BJ (cell line): ENCODE data around the gene PPA2. TPM values are rescaled to one million over a fixed set of nuclear protein-coding genes. Genes with fewer than 3 reads are reported as not detected.

ENCODE experiments used
- CTCF ChIA-PET: fragments of 350-600 bp; formaldehyde crosslinking; extraction: SDS; loops from one replicate; lab custom pipeline; 2021; ENCODE audit warnings: antibody characterized with exemption, inconsistent platforms; lab: Yijun Ruan, JAX
- POLR2A ChIA-PET: fragments of 300-600 bp; sonication (Branson Sonifier 250); formaldehyde crosslinking; extraction: SDS; loops from one replicate; lab custom pipeline; 2021; ENCODE audit warnings: antibody characterized with exemption; lab: Charles Lee
- DNase-seq: peaks from one replicate; pipeline ENCODE4 v3.0.0-alpha.2; 2011; ENCODE audit warnings: low read depth
- H3K27me3 ChIP-seq: 2 replicates; pipeline ENCODE4 v1.6.0; 2011; ENCODE audit warnings: low read length; ENCODE audit not compliant: control insufficient read depth, insufficient read depth
- H3K36me3 ChIP-seq: 2 replicates; pipeline ENCODE4 v1.5.1; 2011; ENCODE audit warnings: low read length; ENCODE audit not compliant: control insufficient read depth, insufficient read depth
- H3K4me3 ChIP-seq: 2 replicates; pipeline ENCODE4 v1.5.1; 2011; ENCODE audit warnings: low read depth, mild to moderate bottlenecking, control low read depth, low read length
- polyA plus RNA-seq: library from polyadenylated mRNA; depleted of rRNA; stranded (reverse); fragments of >200 nt; gene quantifications from 2 replicates; pipeline ENCODE4 v1.2.3, GENCODE V29; 2011
- TF ChIP-seq, protein P1 (sequence below): IDR thresholded peaks from 2 replicates; pipeline ENCODE4 v1.5.1; 2011; ENCODE audit warnings: low read depth, mild to moderate bottlenecking, control low read depth, inconsistent platforms, low read length, moderate library complexity; ENCODE audit not compliant: insufficient read depth

Gene PPA2
- polyA plus RNA-seq, 1 experiment, result 51.8 TPM

DNA sequence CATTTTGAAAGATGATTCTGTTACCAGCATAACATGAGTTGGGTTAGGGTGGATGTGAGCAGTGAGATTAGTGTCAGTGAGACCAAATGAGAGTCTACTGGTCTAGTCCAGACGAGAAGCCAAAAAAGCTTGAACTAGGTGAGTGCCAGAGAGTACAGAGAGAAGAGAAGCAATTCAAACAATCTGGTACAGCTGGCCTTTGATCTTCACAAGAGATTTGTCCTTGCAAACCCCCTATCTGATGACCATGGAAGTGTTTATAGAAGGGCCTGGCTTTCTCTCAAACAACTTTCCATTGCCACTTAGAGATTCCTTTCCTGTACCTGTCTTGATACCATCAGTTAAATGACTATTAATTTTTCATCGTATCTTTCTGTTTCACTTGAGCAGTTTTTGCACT lies 128.5 kb downstream of the PPA2 start:
- no peak for DNase-seq
- TF ChIP-seq, protein P1, sequence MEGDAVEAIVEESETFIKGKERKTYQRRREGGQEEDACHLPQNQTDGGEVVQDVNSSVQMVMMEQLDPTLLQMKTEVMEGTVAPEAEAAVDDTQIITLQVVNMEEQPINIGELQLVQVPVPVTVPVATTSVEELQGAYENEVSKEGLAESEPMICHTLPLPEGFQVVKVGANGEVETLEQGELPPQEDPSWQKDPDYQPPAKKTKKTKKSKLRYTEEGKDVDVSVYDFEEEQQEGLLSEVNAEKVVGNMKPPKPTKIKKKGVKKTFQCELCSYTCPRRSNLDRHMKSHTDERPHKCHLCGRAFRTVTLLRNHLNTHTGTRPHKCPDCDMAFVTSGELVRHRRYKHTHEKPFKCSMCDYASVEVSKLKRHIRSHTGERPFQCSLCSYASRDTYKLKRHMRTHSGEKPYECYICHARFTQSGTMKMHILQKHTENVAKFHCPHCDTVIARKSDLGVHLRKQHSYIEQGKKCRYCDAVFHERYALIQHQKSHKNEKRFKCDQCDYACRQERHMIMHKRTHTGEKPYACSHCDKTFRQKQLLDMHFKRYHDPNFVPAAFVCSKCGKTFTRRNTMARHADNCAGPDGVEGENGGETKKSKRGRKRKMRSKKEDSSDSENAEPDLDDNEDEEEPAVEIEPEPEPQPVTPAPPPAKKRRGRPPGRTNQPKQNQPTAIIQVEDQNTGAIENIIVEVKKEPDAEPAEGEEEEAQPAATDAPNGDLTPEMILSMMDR, result no peak
- Histone ChIP-seq H3K27me3 (no peaks in the 10 kb centered on the region), H3K36me3 (no peaks in the 10 kb centered on the region), H3K4me3 (no peak overlapping the region)
- CTCF ChIA-PET, result interaction anchor here (0.6 to 1.4 kb wide), 2 partner anchors 10 to 205 kb away, joined by 3 to 4 read pairs; no protein-coding TSS in a partner anchor
- POLR2A ChIA-PET, result no interaction called here

DNA sequence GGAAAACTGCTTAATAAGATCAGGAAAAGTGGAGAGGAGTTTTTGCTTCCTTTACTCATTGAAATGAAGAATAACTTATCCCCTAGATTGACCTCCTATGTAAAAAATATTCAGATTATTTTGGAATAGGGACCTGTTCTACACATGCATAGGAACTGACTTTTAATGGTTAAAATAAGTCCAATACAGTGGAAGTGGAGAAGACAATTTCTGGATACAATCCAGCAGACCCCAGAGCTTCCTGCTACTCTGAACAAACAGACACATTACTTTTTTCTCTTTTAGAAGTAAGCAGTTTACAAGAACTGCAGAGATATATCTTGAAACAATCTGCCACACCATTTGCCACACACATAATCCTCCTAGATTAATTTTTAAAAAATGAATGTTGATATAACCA lies 129.7 kb downstream of the PPA2 start:
- POLR2A ChIA-PET, result no interaction called here
- CTCF ChIA-PET, result interaction anchor here (1.4 to 1.9 kb wide), 2 partner anchors 15 to 204 kb away, joined by 4 to 5 read pairs; no protein-coding TSS in a partner anchor

DNA sequence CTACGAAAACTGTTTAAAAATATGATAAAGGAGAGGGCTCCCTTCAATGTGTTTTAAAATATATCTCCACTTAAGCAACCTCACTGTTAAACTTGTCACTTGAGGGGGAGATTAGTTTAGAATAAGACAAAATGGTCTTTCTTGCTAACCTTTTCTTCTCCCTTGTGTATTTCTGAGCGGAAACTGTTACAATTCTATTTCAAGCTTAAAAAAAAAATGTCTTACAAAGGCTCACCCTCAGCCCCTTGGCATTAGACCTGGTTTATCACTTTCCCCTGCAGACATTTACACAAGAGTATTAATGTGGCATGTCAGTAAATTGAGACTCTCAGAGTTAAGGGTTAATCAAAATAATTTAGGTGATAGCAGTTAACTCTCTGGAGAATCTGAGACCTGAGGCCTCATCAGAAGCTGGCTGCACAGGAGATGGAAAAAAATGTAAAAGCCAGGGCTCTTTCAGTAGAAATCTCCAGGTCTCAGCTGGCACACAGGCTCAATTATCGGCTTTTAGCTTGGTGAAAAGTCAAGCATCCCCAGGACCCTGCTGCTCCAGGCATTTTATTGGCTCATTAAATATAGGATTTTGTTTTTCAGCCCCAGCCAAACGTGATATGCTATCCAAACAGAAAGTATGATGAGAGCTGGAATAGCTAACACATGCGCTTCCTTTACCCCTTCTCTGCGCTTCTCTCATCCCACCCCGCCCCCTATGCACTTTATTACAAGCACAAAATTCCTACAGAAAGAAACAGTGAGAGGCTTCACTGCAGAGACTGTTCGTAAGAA lies 130.5 kb downstream of the PPA2 start:
- CTCF ChIA-PET, result interaction anchor here (1.9 kb wide), 1 partner anchor 14 kb away, joined by 5 read pairs; no protein-coding TSS in a partner anchor

More for the DNA sequence above, 129.7 kb downstream of the PPA2 start:
- TF ChIP-seq, protein P1, result no peak
- no peak for DNase-seq
- Histone ChIP-seq H3K27me3 (no peaks in the 10 kb centered on the region), H3K36me3 (no peaks in the 10 kb centered on the region), H3K4me3 (no peak overlapping the region)

DNA sequence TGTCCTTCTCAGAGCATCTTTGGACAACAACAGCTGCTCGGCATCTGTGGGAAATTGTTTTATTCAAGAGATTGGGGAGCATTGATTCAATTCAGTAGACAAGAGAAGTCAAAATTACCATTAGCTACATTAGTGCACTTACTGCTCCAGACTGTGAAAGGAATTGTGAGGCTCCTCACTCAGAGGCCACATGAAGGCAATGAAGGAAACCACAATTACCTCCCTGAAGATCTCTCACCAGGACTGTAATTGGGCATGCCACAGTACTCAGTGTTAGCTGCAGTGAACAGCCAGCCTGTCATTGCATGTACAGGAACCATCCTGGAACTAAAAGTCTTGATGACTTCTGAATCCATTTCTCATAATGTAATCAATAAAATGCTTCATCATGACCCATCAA lies 144.8 kb downstream of the PPA2 start:
- TF ChIP-seq, protein P1, result no peak
- Histone ChIP-seq H3K4me3 (no peak overlapping the region), H3K27me3 (no peaks in the 10 kb centered on the region), H3K36me3 (no peaks in the 10 kb centered on the region)
- ChIA-PET POLR2A (no interaction called here), CTCF (interaction anchor here (1.4 to 1.6 kb wide), 2 partner anchors 13 to 15 kb away, joined by 4 to 5 read pairs; no protein-coding TSS in a partner anchor)
- no peak for DNase-seq

More for the DNA sequence above, 130.5 kb downstream of the PPA2 start:
- no peaks in the 10 kb centered on the region for H3K27me3 ChIP-seq
- DNase-seq, result no peak
- POLR2A ChIA-PET, result no interaction called here
- H3K4me3 ChIP-seq, result peak overlapping the region; percentile 3; the same call in 1 of the 2 replicates
- TF ChIP-seq, protein P1, result no peak
- H3K36me3 ChIP-seq, result no peaks in the 10 kb centered on the region

DNA sequence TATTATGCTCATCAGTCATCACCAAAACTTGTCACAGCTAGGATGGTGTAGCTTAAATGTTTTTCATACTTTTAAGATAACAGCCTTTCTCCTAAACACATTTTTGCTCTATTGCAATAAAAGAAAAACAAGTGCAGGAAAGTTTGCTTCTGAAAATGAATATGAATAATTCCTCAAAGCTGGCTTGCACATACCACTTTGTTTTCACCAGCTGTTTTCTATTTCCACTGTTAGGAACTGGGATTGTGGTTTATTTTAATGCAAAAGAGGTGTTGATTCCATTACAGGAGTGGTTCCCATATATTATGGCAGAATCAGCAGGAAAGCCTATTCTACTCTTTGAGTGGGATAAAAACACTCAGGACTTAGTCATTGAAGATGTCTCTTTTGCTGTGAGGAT lies 145.9 kb downstream of the PPA2 start:
- DNase-seq, result no peak
- Histone ChIP-seq H3K4me3 (no peak overlapping the region), H3K27me3 (no peaks in the 10 kb centered on the region), H3K36me3 (no peaks in the 10 kb centered on the region)
- ChIA-PET POLR2A (no interaction called here), CTCF (interaction anchor here (1.4 kb wide), 1 partner anchor 12 kb away, joined by 4 read pairs; no protein-coding TSS in a partner anchor)
- TF ChIP-seq, protein P1, result no peak
